ENCODE results near the gene ZFP1.
"Not testable (repeated sequence)": the region's sequence is repeated elsewhere in the genome, so short reads cannot be mapped to it uniquely, and the experiment has no call there.

Gene ZFP1

DNA sequence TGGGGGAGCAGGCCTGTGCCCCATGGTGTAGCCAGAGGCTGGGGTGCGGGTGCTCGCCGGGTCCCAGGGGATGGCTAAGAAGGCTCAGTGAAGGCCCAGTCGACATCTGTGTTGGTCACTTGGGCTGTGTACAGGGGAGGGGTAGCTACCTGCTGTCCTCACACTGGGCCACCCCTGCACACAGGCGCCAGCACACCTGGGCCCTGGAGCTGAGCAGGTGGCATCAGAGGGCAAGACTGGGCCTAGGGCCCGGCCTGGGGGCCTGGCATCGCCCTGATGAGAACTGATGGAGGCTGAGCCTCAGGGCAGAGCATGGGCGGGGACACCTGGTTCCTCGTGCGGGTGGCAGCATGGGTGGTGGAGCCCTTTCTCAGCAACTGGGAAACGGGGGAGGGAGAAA is 59.5 kb downstream of the ZFP1 start:
- H2AFZ ChIP-seq (ENCODE audit: low read depth) = no peak overlapping the region
- H3K4me2 ChIP-seq = no peak overlapping the region
- no peaks in the 10 kb centered on the region for H3K36me3 ChIP-seq (ENCODE audit: insufficient read depth)
- no peak overlapping the region for H3K27ac ChIP-seq
- no peak overlapping the region for H3K9ac ChIP-seq
- no peak overlapping the region for H3K4me3 ChIP-seq (IDR thresholded peaks at IDR 0.05; ENCODE audit: insufficient read depth, low read depth, low read length)
- no peaks in the 10 kb centered on the region for H3K79me2 ChIP-seq (ENCODE audit: insufficient read depth, low read depth)
- H4K20me1 ChIP-seq (ENCODE audit: insufficient read depth) = no peaks in the 10 kb centered on the region
- H3K27me3 ChIP-seq (ENCODE audit: insufficient read depth, low read depth) = no peaks in the 10 kb centered on the region
- H3K4me1 ChIP-seq (ENCODE audit: low read depth, poor library complexity, severe bottlenecking) = no peaks in the 10 kb centered on the region
- TF ChIP-seq, protein P1, sequence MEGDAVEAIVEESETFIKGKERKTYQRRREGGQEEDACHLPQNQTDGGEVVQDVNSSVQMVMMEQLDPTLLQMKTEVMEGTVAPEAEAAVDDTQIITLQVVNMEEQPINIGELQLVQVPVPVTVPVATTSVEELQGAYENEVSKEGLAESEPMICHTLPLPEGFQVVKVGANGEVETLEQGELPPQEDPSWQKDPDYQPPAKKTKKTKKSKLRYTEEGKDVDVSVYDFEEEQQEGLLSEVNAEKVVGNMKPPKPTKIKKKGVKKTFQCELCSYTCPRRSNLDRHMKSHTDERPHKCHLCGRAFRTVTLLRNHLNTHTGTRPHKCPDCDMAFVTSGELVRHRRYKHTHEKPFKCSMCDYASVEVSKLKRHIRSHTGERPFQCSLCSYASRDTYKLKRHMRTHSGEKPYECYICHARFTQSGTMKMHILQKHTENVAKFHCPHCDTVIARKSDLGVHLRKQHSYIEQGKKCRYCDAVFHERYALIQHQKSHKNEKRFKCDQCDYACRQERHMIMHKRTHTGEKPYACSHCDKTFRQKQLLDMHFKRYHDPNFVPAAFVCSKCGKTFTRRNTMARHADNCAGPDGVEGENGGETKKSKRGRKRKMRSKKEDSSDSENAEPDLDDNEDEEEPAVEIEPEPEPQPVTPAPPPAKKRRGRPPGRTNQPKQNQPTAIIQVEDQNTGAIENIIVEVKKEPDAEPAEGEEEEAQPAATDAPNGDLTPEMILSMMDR (conservative IDR thresholded peaks at IDR 0.05; ENCODE audit: low read depth, low read length) = no peak

DNA sequence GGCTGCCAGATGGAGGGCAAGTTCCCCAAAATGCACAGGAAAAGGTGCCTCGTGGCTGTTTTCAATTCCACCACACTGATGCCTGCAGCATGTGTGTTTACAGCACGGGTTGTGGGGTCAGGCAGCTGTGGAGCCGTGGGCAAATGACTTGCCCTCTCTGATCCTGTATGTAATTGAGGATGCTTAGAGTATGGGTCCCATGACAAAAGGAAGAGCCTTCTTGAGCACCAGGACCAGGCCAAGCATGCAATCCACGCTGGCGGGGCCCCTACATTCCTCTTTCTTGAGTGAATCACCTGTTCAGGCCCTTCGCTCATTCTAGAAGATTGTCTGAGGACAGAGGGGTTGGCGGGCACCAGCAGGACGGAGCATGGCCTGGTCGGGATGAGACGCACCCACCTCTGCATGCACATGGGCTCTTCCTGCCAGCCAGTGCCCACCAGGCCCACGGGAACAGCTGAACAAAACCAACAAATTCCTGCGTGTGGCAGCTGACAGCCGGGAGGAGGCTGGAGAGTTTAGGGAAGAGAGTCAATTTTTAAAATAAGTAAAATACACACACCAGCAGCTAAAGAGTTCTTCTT is 60.0 kb downstream of the ZFP1 start:
- Histone ChIP-seq H3K4me3 (IDR thresholded peaks at IDR 0.05; ENCODE audit: insufficient read depth, low read depth, low read length) (no peak overlapping the region), H4K20me1 (ENCODE audit: insufficient read depth) (no peaks in the 10 kb centered on the region), H3K79me2 (ENCODE audit: insufficient read depth, low read depth) (no peaks in the 10 kb centered on the region), H3K27ac (no peak overlapping the region), H3K27me3 (ENCODE audit: insufficient read depth, low read depth) (no peaks in the 10 kb centered on the region), H3K36me3 (ENCODE audit: insufficient read depth) (no peaks in the 10 kb centered on the region), H2AFZ (ENCODE audit: low read depth) (no peak overlapping the region), H3K4me1 (ENCODE audit: low read depth, poor library complexity, severe bottlenecking) (no peaks in the 10 kb centered on the region), H3K4me2 (no peak overlapping the region), H3K9ac (no peak overlapping the region)
- TF ChIP-seq, protein P1 (conservative IDR thresholded peaks at IDR 0.05; ENCODE audit: low read depth, low read length) = no peak

DNA sequence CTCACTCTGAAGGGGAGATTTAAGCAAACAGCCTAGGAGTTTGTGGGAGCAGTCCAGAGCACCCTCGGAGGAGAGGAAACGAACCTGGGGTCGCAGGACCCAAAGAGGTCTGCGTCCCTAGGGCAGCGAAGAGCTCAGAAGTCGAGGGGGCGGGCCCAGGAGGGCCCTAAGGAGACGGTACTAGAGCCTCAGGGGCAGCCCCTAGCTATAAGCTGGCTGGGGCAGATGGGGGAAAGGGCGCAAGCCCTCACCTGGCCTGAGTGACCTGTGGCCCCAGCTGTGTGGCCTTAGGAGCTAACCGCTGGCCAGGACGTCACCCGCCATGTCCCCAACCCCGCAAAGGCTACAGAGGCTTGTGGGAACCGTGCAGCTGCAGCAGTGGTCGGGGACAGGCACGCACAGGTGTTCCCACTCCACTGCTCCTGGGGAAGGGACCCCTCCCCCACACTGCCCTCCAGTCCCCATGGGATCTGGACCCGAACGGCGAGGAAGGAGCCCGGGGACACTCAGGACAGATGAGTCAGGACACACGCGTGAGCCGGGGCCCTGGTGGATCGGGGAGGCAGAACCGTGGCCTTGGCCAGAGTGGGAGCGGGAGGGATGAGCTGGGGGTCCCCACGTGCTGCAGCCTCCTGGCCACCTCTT is 60.7 kb downstream of the ZFP1 start:
- H3K27me3 ChIP-seq (ENCODE audit: insufficient read depth, low read depth) = no peaks in the 10 kb centered on the region
- no peak overlapping the region for H3K9ac ChIP-seq
- TF ChIP-seq, protein P1 (conservative IDR thresholded peaks at IDR 0.05; ENCODE audit: low read depth, low read length) = no peak
- no peak overlapping the region for H3K4me2 ChIP-seq
- no peak overlapping the region for H3K4me3 ChIP-seq (IDR thresholded peaks at IDR 0.05; ENCODE audit: insufficient read depth, low read depth, low read length)
- no peaks in the 10 kb centered on the region for H3K36me3 ChIP-seq (ENCODE audit: insufficient read depth)
- no peaks in the 10 kb centered on the region for H4K20me1 ChIP-seq (ENCODE audit: insufficient read depth)
- H3K27ac ChIP-seq = no peak overlapping the region
- no peaks in the 10 kb centered on the region for H3K4me1 ChIP-seq (ENCODE audit: low read depth, poor library complexity, severe bottlenecking)
- no peak overlapping the region for H2AFZ ChIP-seq (ENCODE audit: low read depth)
- H3K79me2 ChIP-seq (ENCODE audit: insufficient read depth, low read depth) = no peaks in the 10 kb centered on the region

DNA sequence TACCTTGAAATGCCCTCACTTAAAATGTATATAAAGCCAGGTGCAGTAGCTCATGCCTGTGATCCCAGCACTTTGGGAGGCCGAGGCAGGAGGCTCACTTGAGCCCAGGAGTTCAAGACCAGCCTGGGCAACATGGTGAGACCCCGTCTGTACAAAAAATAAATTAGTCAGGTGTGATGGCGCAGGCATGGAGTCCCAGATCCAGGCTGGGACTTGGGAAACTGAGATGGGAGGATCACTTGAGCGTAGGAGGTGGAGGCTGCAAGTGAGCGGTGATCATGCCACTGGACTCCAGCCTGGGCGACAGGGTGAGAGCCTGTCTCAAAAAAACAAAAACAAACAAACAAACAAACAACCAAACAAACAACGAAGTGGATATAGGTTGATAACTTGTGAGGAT is 61.2 kb downstream of the ZFP1 start:
- not testable (repeated sequence) for H3K36me3 ChIP-seq (ENCODE audit: insufficient read depth); H3K79me2 ChIP-seq (ENCODE audit: insufficient read depth, low read depth); H2AFZ ChIP-seq (ENCODE audit: low read depth); H3K4me1 ChIP-seq (ENCODE audit: low read depth, poor library complexity, severe bottlenecking); H3K9ac ChIP-seq; H3K4me2 ChIP-seq; H3K4me3 ChIP-seq (IDR thresholded peaks at IDR 0.05; ENCODE audit: insufficient read depth, low read depth, low read length); H4K20me1 ChIP-seq (ENCODE audit: insufficient read depth); H3K27ac ChIP-seq; H3K27me3 ChIP-seq (ENCODE audit: insufficient read depth, low read depth)

DNA sequence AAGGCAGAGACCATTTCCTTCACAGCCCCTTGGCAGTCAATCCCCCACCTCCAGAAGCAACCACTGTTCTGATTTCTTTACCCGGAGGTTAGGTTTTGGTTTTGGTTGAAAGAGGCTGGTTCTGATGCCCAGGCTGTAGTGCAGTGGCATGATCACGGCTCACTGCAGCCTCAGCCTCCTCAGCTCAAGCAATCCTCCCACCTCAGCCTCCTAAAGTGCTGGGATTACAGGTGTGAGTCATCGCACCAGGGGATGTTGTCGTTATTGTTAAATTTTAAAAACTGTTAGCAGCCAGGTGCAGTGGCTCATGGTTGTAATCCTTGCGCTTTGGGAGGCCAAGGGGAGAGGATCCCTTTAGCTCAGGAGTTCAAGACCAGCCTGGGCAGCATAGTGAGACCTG is 61.6 kb downstream of the ZFP1 start:
- H3K27me3 ChIP-seq (ENCODE audit: insufficient read depth, low read depth) = no peaks in the 10 kb centered on the region
- H3K79me2 ChIP-seq (ENCODE audit: insufficient read depth, low read depth) = no peaks in the 10 kb centered on the region
- H2AFZ ChIP-seq (ENCODE audit: low read depth) = no peak overlapping the region
- H3K27ac ChIP-seq = no peak overlapping the region
- H3K9ac ChIP-seq = no peak overlapping the region
- no peak overlapping the region for H3K4me3 ChIP-seq (IDR thresholded peaks at IDR 0.05; ENCODE audit: insufficient read depth, low read depth, low read length)
- no peaks in the 10 kb centered on the region for H3K4me1 ChIP-seq (ENCODE audit: low read depth, poor library complexity, severe bottlenecking)
- H4K20me1 ChIP-seq (ENCODE audit: insufficient read depth) = no peaks in the 10 kb centered on the region
- TF ChIP-seq, protein P1 (conservative IDR thresholded peaks at IDR 0.05; ENCODE audit: low read depth, low read length) = no peak
- H3K36me3 ChIP-seq (ENCODE audit: insufficient read depth) = no peaks in the 10 kb centered on the region
- no peak overlapping the region for H3K4me2 ChIP-seq

DNA sequence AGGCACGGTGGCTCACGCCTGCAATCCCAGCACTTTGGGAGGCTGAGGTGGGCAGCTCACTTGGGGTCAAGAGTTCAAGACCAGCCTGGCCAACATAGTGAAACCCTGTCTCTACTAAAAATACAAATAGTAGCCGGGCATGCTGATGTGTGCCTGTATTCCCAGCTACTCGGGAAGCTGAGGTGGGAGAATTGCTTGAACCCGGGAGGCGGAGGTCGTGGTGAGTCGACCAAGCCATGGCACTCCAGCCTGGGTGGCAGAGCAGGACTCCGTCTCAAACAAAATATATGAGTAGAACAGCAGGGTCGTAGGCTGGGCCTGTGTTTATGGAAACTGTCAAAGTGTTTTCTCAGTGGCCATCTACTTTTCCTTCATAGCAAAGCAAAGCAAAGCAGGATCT is 63.0 kb downstream of the ZFP1 start:
- H3K9ac ChIP-seq; H3K4me1 ChIP-seq (ENCODE audit: low read depth, poor library complexity, severe bottlenecking); H3K27ac ChIP-seq; H3K4me3 ChIP-seq (IDR thresholded peaks at IDR 0.05; ENCODE audit: insufficient read depth, low read depth, low read length); H3K36me3 ChIP-seq (ENCODE audit: insufficient read depth); H3K79me2 ChIP-seq (ENCODE audit: insufficient read depth, low read depth); H3K4me2 ChIP-seq; H3K27me3 ChIP-seq (ENCODE audit: insufficient read depth, low read depth); H4K20me1 ChIP-seq (ENCODE audit: insufficient read depth); H2AFZ ChIP-seq (ENCODE audit: low read depth): not testable (repeated sequence)

Measured in KMS-11 (cell line).